HG03432 (cell line): ENCODE results near the gene DMXL1.
"Not testable (repeated sequence)": the region's sequence is repeated elsewhere in the genome, so short reads cannot be mapped to it uniquely, and the experiment has no call there.

Experiments used
- ATAC-seq: cut with Tn5 transposase; IDR thresholded peaks from one replicate; pipeline ENCODE4 v1.9.1; 2021; ENCODE audit warnings: mild to moderate bottlenecking, moderate library complexity; ENCODE audit not compliant: unreplicated experiment

The DMXL1 gene

GRCh38 chr5:119063579-119064379, 7.1 kb upstream of the DMXL1 start:
- peak; percentile 88 for ATAC-seq

GRCh38 chr5:119067450-119067849, 3.4 kb upstream of the DMXL1 start:
- no peak for ATAC-seq

DNA sequence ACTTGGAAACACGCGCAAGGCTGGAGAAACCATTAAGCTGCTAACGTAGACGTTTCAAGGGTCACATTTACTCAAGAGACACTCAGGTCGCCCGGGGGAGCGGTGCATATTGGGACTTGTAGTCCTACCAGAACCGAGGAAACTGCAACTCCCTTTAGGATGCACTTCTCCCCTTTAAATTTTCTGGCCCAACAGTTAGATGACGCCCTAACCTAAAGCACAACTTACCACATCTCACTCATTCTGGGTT, 384 bp upstream of the DMXL1 start:
- ATAC-seq = peak; percentile 55

DNA sequence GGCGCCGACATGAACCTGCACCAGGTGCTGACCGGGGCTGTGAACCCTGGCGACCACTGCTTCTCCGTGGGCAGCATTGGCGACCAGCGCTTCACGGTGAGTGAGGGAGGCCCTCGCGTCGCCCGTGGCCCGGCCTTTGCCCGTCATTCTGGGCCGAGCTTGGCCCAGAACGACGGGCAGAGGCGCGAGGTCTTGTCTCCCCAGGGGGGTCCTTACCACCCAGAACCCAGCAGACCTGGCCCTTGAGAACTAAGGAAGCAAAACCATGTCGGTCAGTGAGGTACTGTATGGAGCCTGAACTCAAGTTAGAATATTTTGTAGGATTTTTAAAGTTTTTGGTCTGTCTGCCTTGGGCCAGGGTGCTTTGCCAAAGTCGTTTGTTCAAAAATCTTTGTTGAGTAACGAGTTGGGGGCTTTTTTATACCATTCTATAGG, 691 bp downstream of the DMXL1 start:
- no peak for ATAC-seq

- no peak for ATAC-seq
These were observed 1.6 kb downstream of the DMXL1 start for GRCh38 chr5:119072496-119072895.

- not testable (repeated sequence) for ATAC-seq
These were observed 3.0 kb downstream of the DMXL1 start for GRCh38 chr5:119073746-119074337.

DNA sequence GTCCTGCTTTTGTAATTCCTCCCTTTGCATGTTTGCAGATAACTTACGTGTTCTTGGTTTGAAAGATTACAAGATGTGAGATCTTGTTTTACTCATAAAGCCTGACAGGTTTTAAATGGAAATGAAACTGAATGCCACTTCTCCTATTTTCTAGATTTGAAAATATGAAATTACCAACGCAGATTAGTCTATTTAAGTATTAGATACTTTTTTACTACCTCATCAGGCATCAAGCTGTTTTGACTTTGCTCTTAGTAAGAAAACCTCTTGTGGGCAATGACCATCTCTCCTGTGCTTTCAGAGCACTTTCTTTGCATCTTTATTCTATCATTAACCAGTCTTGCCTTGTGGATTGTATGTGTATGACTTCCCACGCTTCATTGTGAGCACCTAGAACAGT, 3.5 kb downstream of the DMXL1 start:
- peak; percentile 19 for ATAC-seq

DNA sequence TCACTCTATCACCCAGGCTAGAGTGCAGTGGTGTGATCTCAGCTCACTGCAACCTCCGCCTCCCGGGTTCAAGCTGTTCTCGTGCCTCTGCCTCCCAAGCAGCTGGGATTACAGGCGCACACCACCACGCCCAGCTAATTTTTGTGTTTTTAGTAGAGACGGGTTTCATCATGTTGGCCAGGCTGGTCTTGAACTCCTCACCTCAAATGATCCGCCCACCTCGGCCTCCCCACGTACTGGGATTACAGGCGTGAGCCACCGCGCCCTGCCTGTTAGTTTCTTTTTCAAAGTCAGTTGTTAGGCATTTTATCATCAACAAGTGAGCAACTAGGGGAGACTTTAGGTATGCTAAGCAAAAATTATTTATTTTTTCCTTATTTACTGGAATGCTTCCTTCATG, 4.4 kb downstream of the DMXL1 start:
- ATAC-seq = not testable (repeated sequence)

- no peak for ATAC-seq
These were observed 5.2 kb downstream of the DMXL1 start for GRCh38 chr5:119076080-119076479.

DNA sequence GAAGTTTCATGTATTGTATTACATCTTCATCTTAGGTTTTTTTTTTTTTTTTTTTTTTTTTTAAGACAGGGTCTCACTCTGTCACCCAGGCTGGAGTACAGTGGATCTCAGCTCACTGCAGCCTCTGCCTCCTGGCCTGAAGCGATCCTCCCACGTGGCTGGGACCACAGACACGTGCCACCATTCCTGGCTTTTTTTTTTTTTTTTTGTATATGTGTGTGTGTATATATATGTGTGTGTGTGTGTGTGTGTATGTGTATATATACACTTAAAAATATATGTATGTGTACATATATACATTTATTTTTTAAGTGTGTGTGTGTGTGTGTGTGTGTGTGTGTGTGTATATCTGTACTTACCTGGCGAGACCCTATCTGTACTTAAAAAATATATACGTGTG, 6.6 kb downstream of the DMXL1 start:
- ATAC-seq = no peak

DNA sequence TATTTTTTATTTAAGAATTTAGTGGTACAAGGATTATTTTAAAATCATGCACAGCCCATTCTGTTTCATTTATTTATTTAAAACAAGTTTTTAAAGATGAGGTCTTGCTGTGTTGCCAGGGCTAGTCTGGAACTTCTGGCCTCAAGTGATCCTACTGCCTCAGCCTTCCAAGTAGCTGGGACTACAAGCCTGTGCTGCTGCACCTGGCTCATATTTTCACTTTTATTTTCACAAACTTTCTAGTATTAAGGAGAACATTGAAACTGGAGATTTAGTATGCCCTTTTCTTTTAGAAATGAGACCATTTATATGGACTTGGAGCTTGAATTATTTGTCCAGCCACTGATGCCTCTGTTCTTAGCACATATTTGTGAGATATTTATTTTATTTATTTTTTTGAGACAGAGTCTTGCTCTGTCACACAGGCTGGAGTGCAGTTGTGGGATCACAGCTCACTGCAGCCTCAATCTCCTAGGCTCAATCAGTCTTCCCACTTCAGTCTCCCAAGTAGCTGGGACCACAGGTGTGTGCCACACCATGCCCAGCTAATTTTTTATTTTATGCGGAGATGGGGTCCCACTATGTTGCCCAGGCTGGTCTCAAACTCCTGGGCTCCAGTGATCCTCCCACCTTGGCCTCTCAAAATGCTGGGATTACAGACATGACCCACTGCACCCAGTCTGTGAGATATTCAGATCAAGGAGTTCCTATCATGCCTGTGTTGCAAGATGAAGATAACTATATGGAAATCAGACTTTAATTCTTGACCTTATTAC, 7.4 kb downstream of the DMXL1 start:
- peak; percentile 23 for ATAC-seq

- no peak for ATAC-seq
These were observed 8.0 kb downstream of the DMXL1 start for GRCh38 chr5:119078861-119079260.

DNA sequence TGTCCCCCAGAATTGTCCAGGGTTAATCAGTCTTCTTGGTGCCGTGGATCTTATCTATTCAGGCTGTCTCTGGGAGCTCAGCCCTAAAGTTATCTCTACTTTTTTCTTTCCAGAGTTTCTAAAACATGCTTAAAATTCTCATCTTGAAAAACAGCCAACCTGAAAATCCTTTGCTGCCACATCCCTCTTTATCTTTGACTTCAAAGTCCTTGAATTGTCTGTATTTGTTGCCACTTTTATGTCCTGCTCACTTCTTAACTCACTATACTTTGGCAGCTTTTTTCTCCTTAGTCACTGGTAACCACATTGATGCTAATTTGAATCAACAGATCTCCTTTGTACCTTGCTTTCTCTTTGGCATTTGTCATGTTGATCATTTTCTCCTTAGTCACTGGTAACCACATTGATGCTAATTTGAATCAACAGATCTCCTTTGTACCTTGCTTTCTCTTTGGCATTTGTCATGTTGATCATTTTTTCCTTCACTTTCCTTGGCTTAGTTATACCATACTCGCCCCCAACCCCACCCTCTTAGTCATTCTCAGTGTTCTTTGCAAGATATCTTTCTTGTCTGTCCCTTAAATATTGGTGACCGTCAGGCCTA, 8.5 kb downstream of the DMXL1 start:
- ATAC-seq = peak; percentile 55

DNA sequence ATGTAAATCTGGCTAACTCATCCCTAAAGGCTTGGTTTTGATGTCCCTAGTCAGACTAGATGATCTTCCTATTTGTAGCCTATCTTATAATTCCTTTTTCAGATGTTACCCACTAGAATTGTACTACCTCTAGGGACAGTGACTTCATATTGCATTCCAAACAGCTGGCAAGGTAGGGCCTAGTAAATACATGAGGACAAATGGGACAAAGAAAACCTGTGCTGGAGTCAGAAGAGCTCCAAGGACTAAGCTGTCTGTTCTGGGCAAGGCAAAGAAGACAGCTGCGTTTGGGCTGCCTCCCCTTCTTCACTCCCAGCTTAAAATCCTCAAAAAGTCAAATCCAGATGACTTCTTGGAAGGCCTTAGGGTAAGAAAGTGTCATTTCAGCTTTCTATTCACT, 10.0 kb downstream of the DMXL1 start:
- no peak for ATAC-seq

GRCh38 chr5:119082691-119083090, 11.8 kb downstream of the DMXL1 start:
- ATAC-seq = no peak

DNA sequence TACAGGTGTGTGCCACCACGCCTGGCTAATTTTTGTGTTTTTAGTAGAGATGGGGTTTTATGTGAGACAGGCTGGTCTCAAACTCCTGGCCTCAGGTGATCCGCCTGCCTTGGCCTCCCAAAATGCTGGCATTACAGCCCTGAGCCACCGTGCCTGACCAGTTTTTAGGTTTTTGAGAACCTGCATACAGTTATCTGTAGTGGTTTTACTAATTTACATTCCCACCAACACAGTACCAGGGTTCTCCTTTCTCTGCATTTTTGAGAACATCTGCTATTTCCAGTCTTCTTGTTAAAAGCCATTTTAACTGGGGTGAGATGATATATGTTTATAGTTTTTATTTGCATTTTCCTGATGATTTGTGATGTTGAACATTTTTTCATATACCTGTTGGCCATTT, 12.8 kb downstream of the DMXL1 start:
- peak; percentile 74 for ATAC-seq

- no peak for ATAC-seq
These were observed 17.6 kb downstream of the DMXL1 start for GRCh38 chr5:119088438-119088837.

GRCh38 chr5:119095611-119096010, 24.7 kb downstream of the DMXL1 start:
- no peak for ATAC-seq

GRCh38 chr5:119105971-119106370, 35.1 kb downstream of the DMXL1 start:
- ATAC-seq = no peak

DNA sequence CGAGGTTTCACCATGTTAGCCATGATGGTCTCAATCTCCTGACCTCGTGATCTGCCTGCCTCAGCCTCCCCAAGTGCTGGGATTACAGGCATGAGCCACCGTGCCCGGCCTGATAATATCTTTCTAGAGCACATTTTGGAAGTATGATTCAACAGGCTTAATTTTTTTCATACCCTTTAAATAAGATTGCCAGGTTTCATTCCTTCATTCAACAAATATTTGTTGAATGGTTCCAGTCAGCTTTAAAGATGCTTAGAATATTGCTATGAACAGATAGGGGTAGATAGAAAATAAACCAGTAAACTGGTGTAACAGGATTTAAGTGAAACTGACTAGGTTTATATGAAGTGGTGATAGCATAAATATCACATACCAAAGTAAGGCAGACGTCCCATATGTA, 41.3 kb downstream of the DMXL1 start:
- ATAC-seq = no peak

- no peak for ATAC-seq
These were observed 46.4 kb downstream of the DMXL1 start for GRCh38 chr5:119117237-119117636.

DNA sequence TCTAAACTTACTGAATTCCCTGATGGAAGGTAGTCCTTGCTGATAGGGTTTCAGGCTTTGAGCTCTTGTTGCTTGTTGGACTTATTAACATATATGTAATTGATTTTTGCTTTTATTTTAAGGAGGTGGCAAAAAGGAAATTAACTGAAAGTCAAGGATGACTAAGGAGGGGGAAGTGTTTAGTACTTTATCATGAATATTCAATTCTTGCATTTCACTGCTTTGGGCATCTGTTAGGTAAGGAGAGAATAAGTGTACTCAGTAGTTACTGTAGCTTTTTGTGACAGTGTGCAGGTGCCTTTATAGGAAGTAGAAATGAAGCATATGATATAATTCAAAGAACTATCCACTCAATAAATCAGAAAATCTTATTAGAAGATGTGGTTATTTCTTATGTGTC, 47.1 kb downstream of the DMXL1 start:
- no peak for ATAC-seq
